Mesothelial cell of epicardium (in vitro differentiated cells): ENCODE results near the gene PI4KB. TPM values are rescaled to one million over a fixed set of nuclear protein-coding genes. Genes with fewer than 3 reads are reported as not detected.

Source experiments
- DNase-seq, 2 experiments: peaks; one replicate each; pipeline ENCODE4 v3.0.0; 2021; ENCODE audit warnings: low spot score in 2 of 2; ENCODE audit not compliant: unreplicated experiment in 2 of 2
- H3K27ac Mint-ChIP-seq: 2 replicates; pipeline ENCODE4 v1.8.0; 2021; ENCODE audit warnings: mixed read lengths
- H3K27me3 Mint-ChIP-seq: 2 replicates; pipeline ENCODE4 v1.8.0; 2021; ENCODE audit warnings: low read depth, mixed read lengths
- H3K36me3 Mint-ChIP-seq: 2 replicates; pipeline ENCODE4 v1.8.0; 2021; ENCODE audit warnings: mixed read lengths
- H3K4me1 Mint-ChIP-seq: 2 replicates; pipeline ENCODE4 v1.8.0; 2021; ENCODE audit warnings: mixed read lengths
- H3K4me3 Mint-ChIP-seq: 2 replicates; pipeline ENCODE4 v1.8.0; 2021; ENCODE audit warnings: mild to moderate bottlenecking, moderate library complexity, mixed read lengths
- H3K9me3 Mint-ChIP-seq: 2 replicates; pipeline ENCODE4 v1.8.0; 2021; ENCODE audit warnings: mixed read lengths
- CTCF ChIP-seq: fragments of 200-600 bp; sonication (generic); IDR thresholded peaks from one replicate; pipeline ENCODE4 v1.5.0; 2021; ENCODE audit warnings: antibody characterized with exemption; ENCODE audit not compliant: unreplicated experiment
- total RNA-seq: library from RNA; stranded (reverse); gene quantifications from 3 replicates; pipeline ENCODE4 v1.2.1, GENCODE V29; 2021

PI4KB gene
- total RNA-seq, 1 donor from 2014 or later: 77.6 TPM

GRCh38 chr1:151312411-151312810, 14.8 kb downstream of the PI4KB start:
- no peaks in the 10 kb centered on the region for H3K9me3 Mint-ChIP-seq
- DNase-seq: no peak
- H3K27ac Mint-ChIP-seq: peak overlapping the region; percentile 74
- H3K4me1 Mint-ChIP-seq: peaks cover 20% of the 10 kb centered on the region
- peaks cover 34% of the 10 kb centered on the region for H3K36me3 Mint-ChIP-seq
- no peaks in the 10 kb centered on the region for H3K27me3 Mint-ChIP-seq
- no peak overlapping the region for H3K4me3 Mint-ChIP-seq
- TF ChIP-seq CTCF: no peak

GRCh38 chr1:151311589-151312331, 15.5 kb downstream of the PI4KB start:
- TF ChIP-seq CTCF: no peak
- no peaks in the 10 kb centered on the region for H3K27me3 Mint-ChIP-seq
- no peak for DNase-seq
- no peak overlapping the region for H3K4me3 Mint-ChIP-seq
- H3K9me3 Mint-ChIP-seq: no peaks in the 10 kb centered on the region
- peaks cover 20% of the 10 kb centered on the region for H3K4me1 Mint-ChIP-seq
- peaks cover 37% of the 10 kb centered on the region for H3K36me3 Mint-ChIP-seq
- peak overlapping the region; percentile 74 for H3K27ac Mint-ChIP-seq

DNA sequence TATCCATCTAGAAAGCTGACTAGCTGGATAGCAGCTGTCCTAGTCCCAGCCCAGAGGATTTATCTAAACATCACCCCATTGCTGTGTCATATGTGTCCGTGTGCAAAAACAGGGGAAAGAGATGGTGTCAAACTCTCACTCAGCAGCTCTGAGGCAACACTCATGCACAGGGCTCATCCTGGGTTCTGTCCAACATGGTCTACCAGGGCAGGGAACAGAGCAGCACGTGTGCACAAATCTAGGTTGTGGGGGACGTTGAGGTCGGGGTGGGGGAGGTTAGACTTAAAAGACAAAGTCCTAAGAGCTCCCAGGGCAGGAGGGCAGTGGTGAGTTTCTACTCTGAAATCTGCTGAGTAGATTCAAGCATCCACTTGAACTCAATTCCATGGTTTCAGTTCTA, 16.2 kb downstream of the PI4KB start:
- peaks cover 20% of the 10 kb centered on the region for H3K4me1 Mint-ChIP-seq
- H3K36me3 Mint-ChIP-seq: peaks cover 38% of the 10 kb centered on the region
- no peak for DNase-seq
- H3K4me3 Mint-ChIP-seq: no peak overlapping the region
- no peaks in the 10 kb centered on the region for H3K27me3 Mint-ChIP-seq
- no peaks in the 10 kb centered on the region for H3K9me3 Mint-ChIP-seq
- no peak for TF ChIP-seq CTCF
- H3K27ac Mint-ChIP-seq: peak overlapping the region; percentile 74

GRCh38 chr1:151309811-151310323, 17.3 kb downstream of the PI4KB start:
- H3K4me1 Mint-ChIP-seq: peaks cover 20% of the 10 kb centered on the region
- peaks cover 40% of the 10 kb centered on the region for H3K36me3 Mint-ChIP-seq
- TF ChIP-seq CTCF: no peak
- no peak overlapping the region for H3K4me3 Mint-ChIP-seq
- H3K27me3 Mint-ChIP-seq: no peaks in the 10 kb centered on the region
- H3K27ac Mint-ChIP-seq: peak overlapping the region; percentile 94
- no peak for DNase-seq
- no peaks in the 10 kb centered on the region for H3K9me3 Mint-ChIP-seq

- Mint-ChIP-seq H3K27me3 (no peaks in the 10 kb centered on the region), H3K4me3 (no peak overlapping the region), H3K36me3 (peaks cover 39% of the 10 kb centered on the region), H3K4me1 (no peaks in the 10 kb centered on the region), H3K27ac (peak overlapping the region; percentile 12), H3K9me3 (no peaks in the 10 kb centered on the region)
- TF ChIP-seq CTCF: no peak
- no peak for DNase-seq
Measured at GRCh38 chr1:151294742-151295462, 32.3 kb downstream of the PI4KB start.
